HEK293 (cell line): ENCODE data around the gene SNRPD2.
A peak's percentile ranks its signal among the peaks of the same experiment; 100 is the strongest.

Experiments
- CTCF ChIA-PET: fragments of 350-600 bp; formaldehyde crosslinking; extraction: SDS; loops from one replicate; lab custom pipeline; 2021; ENCODE audit warnings: antibody characterized with exemption; lab: Yijun Ruan, JAX
- POLR2A ChIA-PET: fragments of 300-600 bp; formaldehyde crosslinking; extraction: SDS; loops from one replicate; lab custom pipeline; 2020; ENCODE audit warnings: antibody characterized with exemption, inconsistent platforms; lab: Yijun Ruan, JAX
- H3K27ac ChIP-seq: fragments of 200-500 bp; sonication (Bioruptor generic); 2 replicates; pipeline ENCODE4 v1.5.1; 2014; ENCODE audit warnings: low read depth, low read length, control low read depth, inconsistent platforms; ENCODE audit errors: extremely low read depth
- H3K36me3 ChIP-seq, 2 experiments: fragments of 200-500 bp in 1 of 2; sonication (Bioruptor generic) in 1 of 2; 1 replicate in 1 of 2; 2 replicates in 1 of 2; pipeline ENCODE4 v1.5.1; 2014 to 2017; ENCODE audit warnings: inconsistent platforms in 2 of 2, low read length in 2 of 2; ENCODE audit not compliant: control insufficient read depth in 2 of 2, insufficient read depth in 1 of 2
- H3K4me1 ChIP-seq: fragments of 200-500 bp; sonication (Bioruptor generic); 2 replicates; pipeline ENCODE4 v1.5.1; 2014; ENCODE audit warnings: mild to moderate bottlenecking, low read length, inconsistent platforms; ENCODE audit not compliant: control insufficient read depth, insufficient read depth
- H3K4me3 ChIP-seq: 2 replicates; pipeline ENCODE4 v1.5.1; 2011; ENCODE audit warnings: low read depth, mild to moderate bottlenecking, control low read depth, low read length, moderate library complexity
- H3K9me3 ChIP-seq: fragments of 200-500 bp; sonication (Bioruptor generic); 2 replicates; pipeline ENCODE4 v1.5.1; 2014; ENCODE audit warnings: low read depth, low read length, inconsistent platforms; ENCODE audit not compliant: control insufficient read depth, insufficient read depth
- BCL11B ChIP-seq: fragments of 450-650 bp; formaldehyde crosslinking; IDR thresholded peaks from 2 replicates; pipeline ENCODE4 v1.5.1; 2016; ENCODE audit warnings: low read depth, missing biosample characterization, missing genetic modification characterization
- HOXC10 ChIP-seq: sonication (generic); formaldehyde crosslinking; IDR thresholded peaks from 2 replicates; pipeline ENCODE4 v1.8.1; 2023; ENCODE audit warnings: mild to moderate bottlenecking, missing genetic modification reagents
- KLF1 ChIP-seq: fragments of 450-650 bp; formaldehyde crosslinking; IDR thresholded peaks from 2 replicates; pipeline ENCODE4 v1.5.1; 2016; ENCODE audit warnings: missing biosample characterization, missing genetic modification characterization
- KLF16 ChIP-seq: fragments of 450-650 bp; formaldehyde crosslinking; IDR thresholded peaks from 2 replicates; pipeline ENCODE4 v1.5.1; 2017; ENCODE audit warnings: missing biosample characterization, missing genetic modification characterization
- KLF8 ChIP-seq: fragments of 450-650 bp; formaldehyde crosslinking; IDR thresholded peaks from 2 replicates; pipeline ENCODE4 v1.5.1; 2016; ENCODE audit warnings: missing biosample characterization, missing genetic modification characterization
- MEIS1 ChIP-seq: sonication (generic); formaldehyde crosslinking; IDR thresholded peaks from 2 replicates; pipeline ENCODE4 v1.8.1; 2022; ENCODE audit warnings: missing genetic modification reagents, mild to moderate bottlenecking, borderline replicate concordance
- MZF1 ChIP-seq: fragments of 450-650 bp; formaldehyde crosslinking; IDR thresholded peaks from 2 replicates; pipeline ENCODE4 v1.5.1; 2017; ENCODE audit warnings: missing biosample characterization, missing genetic modification characterization, borderline replicate concordance
- SCRT2 ChIP-seq: fragments of 450-650 bp; formaldehyde crosslinking; IDR thresholded peaks from 2 replicates; pipeline ENCODE4 v1.5.1; 2016; ENCODE audit warnings: missing biosample characterization, missing genetic modification characterization
- TRIM28 ChIP-seq: IDR thresholded peaks from 2 replicates; pipeline ENCODE4 v1.6.1; 2011; ENCODE audit warnings: low read length, control low read depth, borderline replicate concordance
- TSHZ1 ChIP-seq: fragments of 450-650 bp; formaldehyde crosslinking; IDR thresholded peaks from 2 replicates; pipeline ENCODE4 v1.5.1; 2016; ENCODE audit warnings: missing biosample characterization, missing genetic modification characterization, borderline replicate concordance
- ZBTB48 ChIP-seq: fragments of 450-650 bp; formaldehyde crosslinking; IDR thresholded peaks from 2 replicates; pipeline ENCODE4 v1.5.1; 2016; ENCODE audit warnings: missing biosample characterization, missing genetic modification characterization
- ZBTB49 ChIP-seq: fragments of 450-650 bp; formaldehyde crosslinking; IDR thresholded peaks from 2 replicates; pipeline ENCODE4 v1.5.1; 2016; ENCODE audit warnings: missing biosample characterization, missing genetic modification characterization, low read depth
- ZBTB8A ChIP-seq: fragments of 450-650 bp; formaldehyde crosslinking; IDR thresholded peaks from 2 replicates; pipeline ENCODE4 v1.5.1; 2016; ENCODE audit warnings: missing biosample characterization, missing genetic modification characterization
- ZNF121 ChIP-seq: fragments of 450-650 bp; formaldehyde crosslinking; IDR thresholded peaks from 2 replicates; pipeline ENCODE4 v1.5.1; 2016; ENCODE audit warnings: missing biosample characterization, missing genetic modification characterization
- ZNF140 ChIP-seq: fragments of 450-650 bp; formaldehyde crosslinking; IDR thresholded peaks from 2 replicates; pipeline ENCODE4 v1.5.1; 2016; ENCODE audit warnings: missing biosample characterization, missing genetic modification characterization
- ZNF155 ChIP-seq: fragments of 450-650 bp; formaldehyde crosslinking; IDR thresholded peaks from 2 replicates; pipeline ENCODE4 v1.5.1; 2016; ENCODE audit warnings: missing biosample characterization, missing genetic modification characterization
- ZNF174 ChIP-seq: fragments of 450-650 bp; formaldehyde crosslinking; IDR thresholded peaks from 2 replicates; pipeline ENCODE4 v1.5.0; 2017; ENCODE audit warnings: missing biosample characterization, mild to moderate bottlenecking, missing genetic modification characterization
- ZNF18 ChIP-seq: fragments of 450-650 bp; formaldehyde crosslinking; IDR thresholded peaks from 2 replicates; pipeline ENCODE4 v1.5.1; 2016; ENCODE audit warnings: missing biosample characterization, missing genetic modification characterization
- ZNF19 ChIP-seq: fragments of 450-650 bp; formaldehyde crosslinking; IDR thresholded peaks from 2 replicates; pipeline ENCODE4; 2016; ENCODE audit warnings: missing biosample characterization, missing genetic modification characterization, low read depth
- ZNF211 ChIP-seq: fragments of 450-650 bp; formaldehyde crosslinking; IDR thresholded peaks from 2 replicates; pipeline ENCODE4 v1.5.1; 2016; ENCODE audit warnings: low read depth, missing biosample characterization, missing genetic modification characterization
- ZNF24 ChIP-seq: fragments of 450-650 bp; formaldehyde crosslinking; IDR thresholded peaks from 2 replicates; pipeline ENCODE4 v1.5.1; 2016; ENCODE audit warnings: missing biosample characterization, missing genetic modification characterization
- ZNF335 ChIP-seq: fragments of 450-650 bp; formaldehyde crosslinking; conservative IDR thresholded peaks from 2 replicates; pipeline ENCODE4 v1.5.1; 2016; ENCODE audit warnings: missing biosample characterization, missing genetic modification characterization
- ZNF354C ChIP-seq: fragments of 450-650 bp; formaldehyde crosslinking; IDR thresholded peaks from 2 replicates; pipeline ENCODE4 v1.5.1; 2016; ENCODE audit warnings: missing biosample characterization, missing genetic modification characterization, low read depth, borderline replicate concordance
- ZNF391 ChIP-seq: fragments of 450-650 bp; formaldehyde crosslinking; IDR thresholded peaks from 2 replicates; pipeline ENCODE4 v1.5.1; 2016; ENCODE audit warnings: low read depth, missing biosample characterization, missing genetic modification characterization, borderline replicate concordance
- ZNF514 ChIP-seq: fragments of 450-650 bp; formaldehyde crosslinking; IDR thresholded peaks from 2 replicates; pipeline ENCODE4 v1.5.1; 2016; ENCODE audit warnings: missing biosample characterization, missing genetic modification characterization
- ZNF549 ChIP-seq: fragments of 450-650 bp; IDR thresholded peaks from 2 replicates; pipeline ENCODE4 v1.5.1; 2018; ENCODE audit warnings: missing biosample characterization, missing genetic modification characterization, mild to moderate bottlenecking, inconsistent platforms, moderate library complexity
- ZNF580 ChIP-seq: fragments of 450-650 bp; formaldehyde crosslinking; IDR thresholded peaks from 2 replicates; pipeline ENCODE4 v1.5.1; 2016; ENCODE audit warnings: missing biosample characterization, missing genetic modification characterization
- ZNF600 ChIP-seq: fragments of 450-650 bp; formaldehyde crosslinking; IDR thresholded peaks from 2 replicates; pipeline ENCODE4 v1.5.1; 2016; ENCODE audit warnings: missing biosample characterization, missing genetic modification characterization
- ZNF701 ChIP-seq: fragments of 450-650 bp; formaldehyde crosslinking; IDR thresholded peaks from 2 replicates; pipeline ENCODE4 v1.5.1; 2016; ENCODE audit warnings: missing biosample characterization, missing genetic modification characterization
- ZNF707 ChIP-seq: fragments of 450-650 bp; formaldehyde crosslinking; IDR thresholded peaks from 2 replicates; pipeline ENCODE4 v1.5.1; 2016; ENCODE audit warnings: missing biosample characterization, missing genetic modification characterization
- ZNF747 ChIP-seq: fragments of 450-650 bp; formaldehyde crosslinking; IDR thresholded peaks from 2 replicates; pipeline ENCODE4 v1.5.1; 2016; ENCODE audit warnings: missing biosample characterization, missing genetic modification characterization

Gene SNRPD2

GRCh38 chr19:45640849-45641273 is 50.9 kb downstream of the SNRPD2 start (continued):
- 0 out of 2 replicates have a peak, but pooled peaks have one; percentile 10 for TF ChIP-seq KLF16 (tag by site-specific recombination)
- TF ChIP-seq HOXC10 (CRISPR knock-in tag): no peak
- TF ChIP-seq MZF1 (tag by site-specific recombination): no peak
- TF ChIP-seq ZNF211 (tag by site-specific recombination): no peak
- TF ChIP-seq ZNF354C (tag by site-specific recombination): no peak
- no peak for TF ChIP-seq ZNF707 (tag by site-specific recombination)
- no peak for TF ChIP-seq ZBTB48
- TF ChIP-seq ZNF155 (tag by site-specific recombination): no peak
- TF ChIP-seq BCL11B (tag by site-specific recombination): no peak
- no peak for TF ChIP-seq TSHZ1

GRCh38 chr19:45638930-45639729 is 52.6 kb downstream of the SNRPD2 start, which contains the start of gene EML2:
EML2 (minus strand) TSS chr19:45639397; CDS start chr19:45639376, 21 bp downstream.
- ChIA-PET POLR2A (interaction anchor here (0.6 to 1.9 kb wide), 3 partner anchors 25 to 113 kb away, joined by 3 to 7 read pairs (median 6); partner anchors contain the start of genes QPCTL and SNRPD2), CTCF (interaction anchor here (0.5 to 7.8 kb wide), 10 partner anchors 7 to 1317 kb away, joined by 3 to 155 read pairs (median 4); partner anchors contain the start of gene GPR4)
- Histone ChIP-seq H3K36me3 (no peaks in the 10 kb centered on the region; a peak in 1 of 3 replicates), H3K4me1 (peaks cover 15% of the 10 kb centered on the region), H3K27ac (peak within 1 kb of the TSS; percentile 17; the same call in 1 of the 2 replicates), H3K4me3 (peak within 1 kb of the TSS; percentile 72), H3K9me3 (no peaks in the 10 kb centered on the region)
- TF ChIP-seq ZNF701 (tag by site-specific recombination) (no peak), ZNF391 (tag by site-specific recombination) (no peak), ZNF600 (tag by site-specific recombination) (no peak), TRIM28 (no peak), ZNF580 (tag by site-specific recombination) (peak; percentile 49; the same call in 1 of the 2 replicates), KLF8 (tag by site-specific recombination) (peak; percentile 24; the same call in 1 of the 2 replicates), MEIS1 (CRISPR knock-in tag) (no peak), ZBTB49 (tag by site-specific recombination) (no peak), ZNF174 (no peak), ZNF18 (tag by site-specific recombination) (no peak), ZNF747 (tag by site-specific recombination) (no peak), ZNF24 (0 out of 2 replicates have a peak, but pooled peaks have one; percentile 29), ZNF19 (no peak), ZBTB8A (tag by site-specific recombination) (no peak), SCRT2 (tag by site-specific recombination) (no peak), ZNF121 (tag by site-specific recombination) (no peak), ZNF514 (no peak), ZNF140 (tag by site-specific recombination) (no peak), KLF1 (peak; percentile 73; the same call in 1 of the 2 replicates), ZNF549 (no peak), ZNF335 (peak; percentile 57)
